Activated T-cell treated with anti-CD3 and anti-CD28 coated beads, Interleukin-2, amount 50 U/mL, for 24 hours (primary cell): ENCODE data around the gene STEEP1.

Source experiments
- DNase-seq: peaks from one replicate; pipeline ENCODE4 v3.0.0-alpha.2; 2020
- H3K27ac Mint-ChIP-seq: 2 replicates; pipeline ENCODE4 v1.8.0; 2020; ENCODE audit warnings: mild to moderate bottlenecking, mixed read lengths
- H3K27me3 Mint-ChIP-seq: 2 replicates; pipeline ENCODE4 v1.8.0; 2020; ENCODE audit warnings: mixed read lengths
- H3K36me3 Mint-ChIP-seq: 2 replicates; pipeline ENCODE4 v1.8.0; 2020; ENCODE audit warnings: low read depth, mixed read lengths
- H3K4me1 Mint-ChIP-seq: 2 replicates; pipeline ENCODE4 v1.8.0; 2020; ENCODE audit warnings: low read depth, mixed read lengths
- H3K4me3 Mint-ChIP-seq: 2 replicates; pipeline ENCODE4 v1.8.0; 2020; ENCODE audit warnings: mild to moderate bottlenecking, moderate library complexity, mixed read lengths
- H3K9me3 Mint-ChIP-seq: 2 replicates; pipeline ENCODE4 v1.8.0; 2020; ENCODE audit warnings: mixed read lengths

Gene STEEP1

GRCh38 chrX:119573222-119573621 lies 8.0 kb upstream of the STEEP1 start:
- Mint-ChIP-seq H3K27ac (no peak overlapping the region), H3K36me3 (peaks cover 21% of the 10 kb centered on the region), H3K9me3 (no peaks in the 10 kb centered on the region), H3K4me3 (peak overlapping the region; percentile 86), H3K4me1 (peaks cover 25% of the 10 kb centered on the region), H3K27me3 (peaks cover 23% of the 10 kb centered on the region)
- DNase-seq, result no peak

- DNase-seq, result no peak
- Mint-ChIP-seq H3K36me3 (peaks cover 4% of the 10 kb centered on the region), H3K27ac (no peak overlapping the region)
Measured at GRCh38 chrX:119570351-119570835, 5.2 kb upstream of the STEEP1 start.

GRCh38 chrX:119552508-119552907 lies 12.7 kb downstream of the STEEP1 start:
- Mint-ChIP-seq H3K27ac (no peak overlapping the region), H3K4me1 (peaks cover 13% of the 10 kb centered on the region), H3K9me3 (no peaks in the 10 kb centered on the region), H3K27me3 (no peaks in the 10 kb centered on the region), H3K36me3 (peaks cover 37% of the 10 kb centered on the region), H3K4me3 (no peak overlapping the region)
- no peak for DNase-seq

More at GRCh38 chrX:119570351-119570835, 5.2 kb upstream of the STEEP1 start:
- Mint-ChIP-seq H3K27me3 (peaks cover 16% of the 10 kb centered on the region), H3K9me3 (no peaks in the 10 kb centered on the region), H3K4me1 (peaks cover 13% of the 10 kb centered on the region), H3K4me3 (no peak overlapping the region)

GRCh38 chrX:119549327-119550016 lies 15.7 kb downstream of the STEEP1 start:
- H3K36me3 Mint-ChIP-seq, result peaks cover 19% of the 10 kb centered on the region
- no peak overlapping the region for H3K4me3 Mint-ChIP-seq
- H3K4me1 Mint-ChIP-seq, result peaks cover 14% of the 10 kb centered on the region
- DNase-seq, result no peak
- H3K9me3 Mint-ChIP-seq, result no peaks in the 10 kb centered on the region
- H3K27ac Mint-ChIP-seq, result no peak overlapping the region
- no peaks in the 10 kb centered on the region for H3K27me3 Mint-ChIP-seq

GRCh38 chrX:119541188-119541587 lies 24.0 kb downstream of the STEEP1 start:
- DNase-seq, result no peak
- H3K9me3 Mint-ChIP-seq, result no peaks in the 10 kb centered on the region
- H3K4me3 Mint-ChIP-seq, result no peak overlapping the region
- H3K4me1 Mint-ChIP-seq, result no peaks in the 10 kb centered on the region
- H3K36me3 Mint-ChIP-seq, result peaks cover 40% of the 10 kb centered on the region
- H3K27ac Mint-ChIP-seq, result no peak overlapping the region
- H3K27me3 Mint-ChIP-seq, result no peaks in the 10 kb centered on the region

- no peak for DNase-seq
- H3K4me3 Mint-ChIP-seq, result no peak overlapping the region
- H3K27me3 Mint-ChIP-seq, result no peaks in the 10 kb centered on the region
- no peaks in the 10 kb centered on the region for H3K4me1 Mint-ChIP-seq
- H3K27ac Mint-ChIP-seq, result no peak overlapping the region
- H3K36me3 Mint-ChIP-seq, result peaks cover 40% of the 10 kb centered on the region
- H3K9me3 Mint-ChIP-seq, result no peaks in the 10 kb centered on the region
Measured at GRCh38 chrX:119539872-119540271, 25.3 kb downstream of the STEEP1 start.

- no peak for DNase-seq
- H3K4me1 Mint-ChIP-seq, result no peaks in the 10 kb centered on the region
- peaks cover 40% of the 10 kb centered on the region for H3K36me3 Mint-ChIP-seq
- no peaks in the 10 kb centered on the region for H3K9me3 Mint-ChIP-seq
- peaks cover 2% of the 10 kb centered on the region for H3K27me3 Mint-ChIP-seq
- H3K27ac Mint-ChIP-seq, result no peak overlapping the region
- no peak overlapping the region for H3K4me3 Mint-ChIP-seq
Measured at GRCh38 chrX:119537487-119537886, 27.7 kb downstream of the STEEP1 start.

GRCh38 chrX:119529345-119530276 lies 35.6 kb downstream of the STEEP1 start:
- Mint-ChIP-seq H3K9me3 (no peaks in the 10 kb centered on the region), H3K4me1 (no peaks in the 10 kb centered on the region), H3K4me3 (no peak overlapping the region), H3K36me3 (no peaks in the 10 kb centered on the region), H3K27me3 (peaks cover 2% of the 10 kb centered on the region), H3K27ac (no peak overlapping the region)
- no peak for DNase-seq

GRCh38 chrX:119523664-119524184 lies 41.5 kb downstream of the STEEP1 start:
- Mint-ChIP-seq H3K27me3 (no peaks in the 10 kb centered on the region), H3K9me3 (no peaks in the 10 kb centered on the region), H3K4me1 (no peaks in the 10 kb centered on the region), H3K36me3 (no peaks in the 10 kb centered on the region), H3K27ac (no peak overlapping the region), H3K4me3 (no peak overlapping the region)
- DNase-seq, result no peak

GRCh38 chrX:119521246-119521645 lies 44.0 kb downstream of the STEEP1 start:
- H3K27ac Mint-ChIP-seq, result no peak overlapping the region
- H3K27me3 Mint-ChIP-seq, result no peaks in the 10 kb centered on the region
- H3K36me3 Mint-ChIP-seq, result no peaks in the 10 kb centered on the region
- H3K4me3 Mint-ChIP-seq, result no peak overlapping the region
- no peaks in the 10 kb centered on the region for H3K9me3 Mint-ChIP-seq
- no peak for DNase-seq
- peaks cover 2% of the 10 kb centered on the region for H3K4me1 Mint-ChIP-seq

GRCh38 chrX:119518371-119518770 lies 46.8 kb downstream of the STEEP1 start:
- Mint-ChIP-seq H3K4me3 (no peak overlapping the region), H3K27ac (no peak overlapping the region), H3K27me3 (no peaks in the 10 kb centered on the region), H3K9me3 (no peaks in the 10 kb centered on the region), H3K36me3 (no peaks in the 10 kb centered on the region), H3K4me1 (peaks cover 2% of the 10 kb centered on the region)
- DNase-seq, result no peak

GRCh38 chrX:119516157-119516702 lies 49.0 kb downstream of the STEEP1 start:
- Mint-ChIP-seq H3K4me1 (peaks cover 2% of the 10 kb centered on the region), H3K27ac (no peak overlapping the region), H3K36me3 (no peaks in the 10 kb centered on the region), H3K27me3 (no peaks in the 10 kb centered on the region), H3K4me3 (no peak overlapping the region), H3K9me3 (no peaks in the 10 kb centered on the region)
- DNase-seq, result peak; percentile 51

GRCh38 chrX:119512146-119512800 lies 52.9 kb downstream of the STEEP1 start:
- Mint-ChIP-seq H3K36me3 (no peaks in the 10 kb centered on the region), H3K9me3 (no peaks in the 10 kb centered on the region), H3K4me1 (peaks cover 2% of the 10 kb centered on the region), H3K27ac (no peak overlapping the region), H3K27me3 (peaks cover 15% of the 10 kb centered on the region), H3K4me3 (no peak overlapping the region)
- no peak for DNase-seq

GRCh38 chrX:119507206-119507605 lies 58.0 kb downstream of the STEEP1 start:
- DNase-seq, result no peak
- no peaks in the 10 kb centered on the region for H3K9me3 Mint-ChIP-seq
- no peaks in the 10 kb centered on the region for H3K36me3 Mint-ChIP-seq
- peaks cover 15% of the 10 kb centered on the region for H3K27me3 Mint-ChIP-seq
- H3K4me1 Mint-ChIP-seq, result peaks cover 7% of the 10 kb centered on the region
- peak overlapping the region; percentile 5 for H3K27ac Mint-ChIP-seq
- H3K4me3 Mint-ChIP-seq, result no peak overlapping the region
